Skeletal muscle satellite cell (primary cell): Measurements from ENCODE around the gene ADAM33. TPM values are rescaled to one million over a fixed set of nuclear protein-coding genes. Genes with fewer than 3 reads are reported as not detected.

Source experiments
- H3K27me3 ChIP-seq: 2 replicates; pipeline ENCODE4 v1.7.0; 2013; ENCODE audit warnings: low read length; ENCODE audit not compliant: control insufficient read depth, insufficient read depth
- H3K36me3 ChIP-seq: 2 replicates; pipeline ENCODE4 v1.7.0; 2013; ENCODE audit warnings: mild to moderate bottlenecking, control low read depth, low read length; ENCODE audit not compliant: insufficient read depth
- H3K4me1 ChIP-seq: 2 replicates; pipeline ENCODE4 v1.7.0; 2013; ENCODE audit warnings: low read length; ENCODE audit not compliant: control insufficient read depth, insufficient read depth
- H3K4me2 ChIP-seq: 2 replicates; pipeline ENCODE4 v1.7.0; 2013; ENCODE audit warnings: mild to moderate bottlenecking, low read length
- H3K4me3 ChIP-seq: 2 replicates; pipeline ENCODE4 v1.7.0; 2013; ENCODE audit warnings: low read length
- H3K9ac ChIP-seq: 2 replicates; pipeline ENCODE4 v1.7.0; 2013; ENCODE audit warnings: mild to moderate bottlenecking, low read depth, low read length, moderate library complexity
- H3K9me3 ChIP-seq: replicated peaks from 2 replicates; pipeline ENCODE4 v1.7.0; 2013; ENCODE audit warnings: mild to moderate bottlenecking, control low read depth, low read length
- total RNA-seq: library from RNA; depleted of rRNA; stranded (reverse); fragments of >200 nt; gene quantifications from 2 replicates; pipeline ENCODE4 v1.2.3, GENCODE V29; 2012; rRNA removed

Gene ADAM33
- 8.1 and 17.9 TPM in 2 replicates for total RNA-seq

- Histone ChIP-seq H3K4me1 (peaks cover 36% of the 10 kb centered on the region), H3K9ac (no peak within 1 kb of the TSS), H3K9me3 (no peaks in the 10 kb centered on the region), H3K27me3 (peaks cover 26% of the 10 kb centered on the region), H3K4me3 (peak within 1 kb of the TSS; percentile 58), H3K36me3 (no peaks in the 10 kb centered on the region), H3K4me2 (peak within 1 kb of the TSS; percentile 81)
Observed at GRCh38 chr20:3681931-3682781, at the start of gene ADAM33. ADAM33 (minus strand) TSS chr20:3682010; CDS start chr20:3682004, 6 bp downstream.

GRCh38 chr20:3730803-3731672, 49.2 kb upstream of the ADAM33 start:
- no peak overlapping the region for H3K4me2 ChIP-seq
- no peak overlapping the region for H3K9ac ChIP-seq
- H3K4me3 ChIP-seq, result no peak overlapping the region
- peaks cover 11% of the 10 kb centered on the region for H3K4me1 ChIP-seq
- no peaks in the 10 kb centered on the region for H3K9me3 ChIP-seq
- H3K27me3 ChIP-seq, result peaks cover 80% of the 10 kb centered on the region
- H3K36me3 ChIP-seq, result no peaks in the 10 kb centered on the region

GRCh38 chr20:3729811-3730540, 48.2 kb upstream of the ADAM33 start:
- H3K27me3 ChIP-seq, result peaks cover 73% of the 10 kb centered on the region
- H3K4me3 ChIP-seq, result no peak overlapping the region
- no peak overlapping the region for H3K4me2 ChIP-seq
- peaks cover 11% of the 10 kb centered on the region for H3K4me1 ChIP-seq
- H3K9me3 ChIP-seq, result no peaks in the 10 kb centered on the region
- no peak overlapping the region for H3K9ac ChIP-seq
- no peaks in the 10 kb centered on the region for H3K36me3 ChIP-seq

- H3K36me3 ChIP-seq, result no peaks in the 10 kb centered on the region
- H3K27me3 ChIP-seq, result peaks cover 76% of the 10 kb centered on the region
- H3K4me1 ChIP-seq, result peaks cover 11% of the 10 kb centered on the region
- no peak overlapping the region for H3K4me3 ChIP-seq
- no peak overlapping the region for H3K9ac ChIP-seq
- H3K9me3 ChIP-seq, result no peaks in the 10 kb centered on the region
- H3K4me2 ChIP-seq, result no peak overlapping the region
Observed at GRCh38 chr20:3729378-3729777, 47.6 kb upstream of the ADAM33 start.

- H3K36me3 ChIP-seq, result no peaks in the 10 kb centered on the region
- H3K27me3 ChIP-seq, result peaks cover 74% of the 10 kb centered on the region
- no peak overlapping the region for H3K9ac ChIP-seq
- no peaks in the 10 kb centered on the region for H3K9me3 ChIP-seq
- peaks cover 11% of the 10 kb centered on the region for H3K4me1 ChIP-seq
- no peak overlapping the region for H3K4me2 ChIP-seq
- no peak overlapping the region for H3K4me3 ChIP-seq
Observed at GRCh38 chr20:3728876-3729275, 47.1 kb upstream of the ADAM33 start.

GRCh38 chr20:3728354-3728753, 46.5 kb upstream of the ADAM33 start:
- no peak overlapping the region for H3K4me3 ChIP-seq
- no peak overlapping the region for H3K4me2 ChIP-seq
- H3K9me3 ChIP-seq, result no peaks in the 10 kb centered on the region
- no peak overlapping the region for H3K9ac ChIP-seq
- H3K27me3 ChIP-seq, result peaks cover 68% of the 10 kb centered on the region
- peaks cover 11% of the 10 kb centered on the region for H3K4me1 ChIP-seq
- H3K36me3 ChIP-seq, result no peaks in the 10 kb centered on the region

- H3K36me3 ChIP-seq, result no peaks in the 10 kb centered on the region
- H3K9me3 ChIP-seq, result no peaks in the 10 kb centered on the region
- H3K4me3 ChIP-seq, result peak overlapping the region; percentile 49
- peaks cover 64% of the 10 kb centered on the region for H3K27me3 ChIP-seq
- peaks cover 11% of the 10 kb centered on the region for H3K4me1 ChIP-seq
- no peak overlapping the region for H3K9ac ChIP-seq
- H3K4me2 ChIP-seq, result peak overlapping the region; percentile 61
Observed at GRCh38 chr20:3727401-3728021, 45.7 kb upstream of the ADAM33 start.

- Histone ChIP-seq H3K36me3 (no peaks in the 10 kb centered on the region), H3K4me1 (peaks cover 11% of the 10 kb centered on the region), H3K27me3 (peaks cover 56% of the 10 kb centered on the region), H3K4me2 (no peak overlapping the region), H3K9ac (no peak overlapping the region), H3K9me3 (no peaks in the 10 kb centered on the region), H3K4me3 (no peak overlapping the region)
Observed at GRCh38 chr20:3724356-3724755, 42.5 kb upstream of the ADAM33 start.

- Histone ChIP-seq H3K9me3 (no peaks in the 10 kb centered on the region), H3K4me1 (peaks cover 11% of the 10 kb centered on the region), H3K27me3 (peaks cover 45% of the 10 kb centered on the region), H3K4me3 (no peak overlapping the region), H3K4me2 (no peak overlapping the region), H3K9ac (no peak overlapping the region), H3K36me3 (no peaks in the 10 kb centered on the region)
Observed at GRCh38 chr20:3723284-3723683, 41.5 kb upstream of the ADAM33 start.

- Histone ChIP-seq H3K4me1 (no peaks in the 10 kb centered on the region), H3K9me3 (no peaks in the 10 kb centered on the region), H3K27me3 (peaks cover 31% of the 10 kb centered on the region), H3K36me3 (no peaks in the 10 kb centered on the region), H3K4me3 (no peak overlapping the region), H3K9ac (no peak overlapping the region), H3K4me2 (no peak overlapping the region)
Observed at GRCh38 chr20:3721912-3722311, 40.1 kb upstream of the ADAM33 start.

- Histone ChIP-seq H3K4me1 (no peaks in the 10 kb centered on the region), H3K27me3 (peaks cover 30% of the 10 kb centered on the region), H3K9ac (no peak overlapping the region), H3K4me3 (no peak overlapping the region), H3K9me3 (no peaks in the 10 kb centered on the region), H3K36me3 (no peaks in the 10 kb centered on the region), H3K4me2 (no peak overlapping the region)
Observed at GRCh38 chr20:3720626-3721025, 38.8 kb upstream of the ADAM33 start.
